ENCODE results near the gene CCDC6.
"Not testable (repeated sequence)": the region's sequence is repeated elsewhere in the genome, so short reads cannot be mapped to it uniquely, and the experiment has no call there.

CCDC6 gene

DNA sequence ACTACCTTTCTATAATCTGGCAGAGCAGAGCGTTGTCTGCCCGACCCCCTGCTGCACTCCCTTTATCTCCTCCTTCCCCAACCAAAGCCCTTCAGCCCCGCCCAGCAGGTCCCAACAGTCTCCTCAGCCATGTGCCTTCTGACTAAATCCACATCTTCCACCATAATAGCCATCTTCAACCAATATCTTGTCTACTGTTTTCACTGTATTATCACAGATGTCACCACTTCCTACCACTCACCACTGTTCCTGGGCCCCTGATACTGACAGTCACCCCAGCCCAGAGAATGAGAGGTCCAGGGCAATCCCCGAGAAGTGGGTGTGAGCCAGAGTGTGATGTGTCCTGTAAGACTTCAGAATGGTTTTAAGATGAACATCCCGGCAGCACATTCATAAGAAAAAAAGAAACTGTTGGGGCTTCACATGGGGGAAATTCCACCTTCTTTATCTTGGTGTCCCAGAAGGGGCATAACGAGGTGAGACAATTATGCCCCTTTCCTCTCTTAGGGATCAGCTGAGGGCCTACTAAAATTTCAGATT is 25.3 kb downstream of the CCDC6 start:
- DNase-seq (ENCODE audit: low spot score) = no peak

DNA sequence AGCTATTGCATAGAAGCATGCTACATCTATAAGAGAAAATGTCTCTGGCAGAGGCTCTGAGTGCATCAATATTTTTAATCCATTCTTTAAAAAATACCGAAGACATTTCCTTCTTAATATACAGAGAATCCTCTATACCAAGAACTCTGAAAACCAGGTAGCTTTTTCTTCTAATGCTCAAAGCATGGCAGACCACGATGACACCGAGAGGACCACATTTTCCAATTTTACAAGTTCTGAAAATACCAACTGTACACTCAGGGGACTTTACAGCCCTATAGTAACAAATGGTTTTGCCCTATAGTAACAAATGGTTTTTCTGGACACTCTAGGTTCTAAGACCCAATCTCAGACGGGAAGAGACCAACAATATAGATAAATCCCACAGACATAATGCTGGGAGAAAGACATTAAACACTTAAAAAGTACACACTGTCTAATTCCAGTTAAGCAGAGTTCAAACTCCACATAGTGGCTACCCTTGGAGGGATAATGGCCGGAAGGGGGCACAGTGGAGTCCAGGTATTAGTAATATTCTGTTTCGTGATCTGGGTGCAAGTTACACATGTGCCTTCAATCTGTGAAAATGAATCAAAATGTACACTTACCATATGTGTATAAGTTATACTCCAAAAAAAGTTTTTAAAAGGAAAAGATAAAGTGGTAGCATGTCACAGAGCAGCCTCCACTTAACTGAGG is 26.2 kb downstream of the CCDC6 start:
- no peak for DNase-seq (ENCODE audit: low spot score)

DNA sequence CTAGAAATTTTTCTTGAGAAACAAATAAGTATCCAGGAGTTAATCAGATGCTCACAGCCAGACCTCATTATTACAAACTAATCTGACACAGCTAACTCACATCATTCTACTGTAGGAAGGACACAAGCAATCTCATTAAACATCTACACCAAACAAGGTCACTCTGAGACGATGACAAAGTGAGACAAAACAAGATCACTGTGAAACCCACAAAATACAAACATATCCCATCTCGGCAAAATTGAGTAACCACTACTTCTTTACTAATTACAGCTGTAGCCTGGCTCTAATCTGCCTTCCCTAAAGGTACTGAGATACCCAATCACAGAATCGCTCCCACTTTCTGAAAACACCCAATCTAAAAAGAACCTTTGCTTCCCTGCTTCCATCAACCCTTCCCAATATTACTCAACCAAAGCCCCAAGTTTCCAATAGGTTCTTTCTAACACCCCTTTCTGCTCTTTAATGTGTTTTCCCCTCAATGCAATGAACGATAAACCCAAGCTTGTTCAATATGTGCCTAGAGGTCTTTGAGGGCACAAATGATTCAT is 26.9 kb downstream of the CCDC6 start:
- no peak for DNase-seq (ENCODE audit: low spot score)

DNA sequence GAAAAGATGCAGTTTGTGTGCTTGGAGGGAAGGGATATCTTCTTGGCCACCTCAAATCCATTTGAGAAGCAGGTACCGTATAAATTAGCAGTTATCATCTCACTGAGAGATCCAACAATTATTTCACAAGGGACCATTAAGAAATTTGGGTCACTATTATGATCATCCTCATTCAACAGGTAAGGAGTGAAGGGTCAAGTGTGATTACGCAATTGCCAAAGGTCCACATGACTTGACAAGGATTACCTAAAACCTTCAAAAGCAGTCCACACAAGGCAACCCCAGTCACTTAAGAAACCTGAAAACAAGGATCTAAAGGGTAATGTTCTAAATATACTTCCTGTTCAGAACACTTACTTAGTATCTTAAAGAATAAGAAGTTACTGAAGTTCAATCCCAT is 27.4 kb downstream of the CCDC6 start:
- DNase-seq (ENCODE audit: low spot score) = no peak

DNA sequence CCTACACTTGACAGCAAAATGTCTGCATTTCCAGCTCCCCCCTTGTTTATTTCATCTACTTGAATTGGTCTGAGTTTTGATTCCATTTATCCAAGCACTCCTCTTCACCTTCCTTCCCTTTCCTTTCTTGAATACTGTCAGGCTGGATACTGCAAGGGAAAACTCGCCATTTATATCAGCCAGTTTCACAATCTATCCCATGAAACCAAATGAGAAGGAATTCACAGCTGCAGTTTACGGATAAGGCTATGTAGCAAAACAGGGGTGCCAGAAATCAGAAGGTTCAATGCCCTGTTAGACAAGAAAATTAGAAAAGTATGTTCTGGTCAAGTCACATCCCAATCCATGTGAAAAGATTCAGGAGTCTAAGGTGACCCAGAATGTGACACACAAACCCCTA is 28.1 kb downstream of the CCDC6 start:
- DNase-seq (ENCODE audit: low spot score) = no peak

DNA sequence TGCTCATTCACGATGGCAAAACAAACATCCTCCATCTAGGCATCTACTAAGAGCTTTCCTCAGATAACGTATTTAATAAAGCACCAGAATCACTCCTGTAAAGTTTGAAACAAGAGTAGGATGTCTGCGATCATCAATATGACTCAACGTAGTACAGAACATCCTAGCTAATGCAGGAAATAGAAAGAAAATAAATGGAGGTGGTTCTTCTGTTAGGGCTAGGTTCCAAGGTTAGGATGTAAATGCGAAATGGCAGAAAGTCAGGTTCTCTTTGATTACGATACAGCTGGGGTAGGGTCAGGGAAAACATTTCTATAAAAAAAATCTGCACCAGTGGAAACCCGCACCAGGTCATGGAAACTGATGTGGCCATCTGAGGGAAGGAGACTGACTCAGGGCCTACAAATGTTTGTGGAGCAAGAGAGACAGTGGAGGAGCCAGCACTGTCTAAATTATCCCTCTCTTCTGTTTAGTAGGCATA is 29.1 kb downstream of the CCDC6 start:
- no peak for DNase-seq (ENCODE audit: low spot score)

DNA sequence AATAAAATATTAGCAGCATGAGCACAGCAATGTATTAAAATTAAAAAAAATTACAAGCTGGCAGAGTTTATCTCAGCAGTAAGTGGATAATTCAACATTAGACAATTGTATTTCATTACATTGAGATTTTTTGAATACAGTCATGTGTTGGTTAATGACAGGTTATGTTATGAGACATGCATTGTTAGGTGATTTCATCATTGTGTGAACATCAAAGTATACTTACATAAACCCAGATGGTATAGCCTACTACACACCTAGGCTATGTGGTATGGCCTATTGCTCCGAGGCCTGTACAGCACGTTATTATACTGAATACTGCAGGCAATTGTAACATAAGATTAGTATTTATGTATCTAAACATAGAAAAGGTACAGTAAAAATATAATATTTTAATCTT is 29.7 kb downstream of the CCDC6 start:
- no peak for DNase-seq (ENCODE audit: low spot score)

DNA sequence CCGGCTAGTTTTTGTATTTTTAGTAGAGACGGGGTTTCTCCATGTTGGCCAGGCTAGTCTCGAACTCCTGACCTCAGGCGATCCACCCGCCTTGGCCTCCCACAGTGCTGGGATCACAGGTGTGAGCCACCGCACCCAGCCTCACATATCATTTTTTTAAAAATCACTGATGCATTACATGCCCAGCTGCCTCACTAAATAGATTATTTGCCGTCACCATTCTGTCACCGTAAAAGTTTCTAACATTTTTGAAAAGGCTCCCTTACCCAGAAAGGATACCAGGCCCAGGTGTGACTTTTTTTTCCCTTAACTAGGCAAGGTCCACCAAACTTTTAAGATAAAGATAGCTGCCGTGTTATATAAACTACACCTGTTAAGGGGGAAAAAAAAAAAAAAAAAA is 30.1 kb downstream of the CCDC6 start:
- DNase-seq (ENCODE audit: low spot score) = not testable (repeated sequence)

DNA sequence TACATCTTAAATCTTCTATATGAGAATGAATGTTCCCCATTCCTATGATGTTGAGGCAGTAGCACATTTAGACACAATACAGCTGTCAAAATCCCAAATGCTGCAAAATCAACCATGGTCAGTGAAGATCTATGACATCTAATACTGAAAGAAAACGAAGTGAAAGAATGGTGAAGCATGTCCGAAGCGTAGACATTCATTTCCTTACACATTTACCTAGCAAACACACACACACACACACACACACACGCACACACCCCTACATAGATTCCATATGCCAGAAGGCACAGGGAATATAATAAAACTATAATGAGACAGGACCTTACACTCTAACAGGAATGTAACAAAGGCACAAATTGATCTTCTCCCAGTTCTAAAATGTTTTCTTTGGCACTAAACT is 32.5 kb downstream of the CCDC6 start:
- DNase-seq (ENCODE audit: low spot score) = no peak

DNA sequence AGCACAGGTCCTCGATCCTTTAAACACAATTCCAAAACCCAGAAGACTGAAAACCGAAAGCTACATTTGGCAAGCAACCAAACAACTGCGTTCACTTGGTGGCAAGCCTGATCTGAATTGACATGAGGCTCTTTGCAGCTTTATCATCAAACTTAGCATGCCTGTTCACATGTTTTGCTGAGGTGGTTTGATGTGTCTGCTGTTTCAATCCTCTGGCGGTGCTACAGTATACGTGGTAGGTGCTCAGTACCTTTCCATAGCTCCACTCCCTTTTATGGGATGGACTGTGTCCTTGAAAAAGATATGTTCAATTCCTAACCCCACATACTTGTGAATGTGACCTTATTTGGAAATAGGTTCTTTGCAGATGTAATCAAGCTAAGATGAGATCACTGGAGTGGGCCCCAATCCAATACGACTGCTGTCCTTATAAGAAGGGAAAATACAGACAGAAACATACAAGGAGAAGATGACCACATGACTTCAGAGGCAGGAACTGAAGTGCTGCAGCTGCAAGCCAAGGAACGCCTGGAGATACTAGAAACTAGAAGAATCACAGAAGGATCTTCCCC is 33.4 kb downstream of the CCDC6 start:
- no peak for DNase-seq (ENCODE audit: low spot score)

DNA sequence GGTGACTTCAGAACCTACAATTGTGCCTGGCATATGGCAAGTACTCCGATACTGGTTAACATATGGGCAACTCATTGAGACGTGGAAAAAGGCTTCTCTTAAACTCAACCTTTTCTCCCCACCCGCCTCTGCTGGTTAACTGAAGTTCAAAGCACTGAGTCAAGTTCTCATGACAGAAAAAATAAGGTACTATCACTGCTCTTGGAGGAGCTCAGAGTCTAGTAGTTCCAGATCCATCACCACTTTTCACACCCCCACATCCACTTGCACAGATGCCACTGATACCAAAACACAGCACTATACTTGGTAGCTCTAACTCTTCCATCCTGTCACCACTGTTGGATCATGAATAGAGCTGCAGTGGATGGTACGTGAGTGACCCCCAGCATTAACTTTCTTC is 36.2 kb downstream of the CCDC6 start:
- no peak for DNase-seq (ENCODE audit: low spot score)

DNA sequence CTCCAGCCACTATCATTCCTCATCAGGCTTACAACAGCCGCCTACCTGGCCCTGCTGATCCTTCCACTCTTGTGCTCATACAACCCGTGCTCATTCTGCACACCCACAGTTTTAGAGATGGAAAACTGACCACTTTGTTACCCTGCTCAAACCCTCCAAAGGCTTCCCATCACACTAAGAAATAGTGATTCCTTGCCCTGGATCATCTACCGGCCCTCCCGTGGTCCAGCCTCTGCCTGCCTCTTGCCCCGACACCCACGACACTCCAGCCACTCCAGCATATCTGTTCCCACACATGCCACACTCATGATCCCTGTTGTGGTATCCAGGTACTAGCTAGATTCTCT is 36.8 kb downstream of the CCDC6 start:
- DNase-seq (ENCODE audit: low spot score) = no peak

DNA sequence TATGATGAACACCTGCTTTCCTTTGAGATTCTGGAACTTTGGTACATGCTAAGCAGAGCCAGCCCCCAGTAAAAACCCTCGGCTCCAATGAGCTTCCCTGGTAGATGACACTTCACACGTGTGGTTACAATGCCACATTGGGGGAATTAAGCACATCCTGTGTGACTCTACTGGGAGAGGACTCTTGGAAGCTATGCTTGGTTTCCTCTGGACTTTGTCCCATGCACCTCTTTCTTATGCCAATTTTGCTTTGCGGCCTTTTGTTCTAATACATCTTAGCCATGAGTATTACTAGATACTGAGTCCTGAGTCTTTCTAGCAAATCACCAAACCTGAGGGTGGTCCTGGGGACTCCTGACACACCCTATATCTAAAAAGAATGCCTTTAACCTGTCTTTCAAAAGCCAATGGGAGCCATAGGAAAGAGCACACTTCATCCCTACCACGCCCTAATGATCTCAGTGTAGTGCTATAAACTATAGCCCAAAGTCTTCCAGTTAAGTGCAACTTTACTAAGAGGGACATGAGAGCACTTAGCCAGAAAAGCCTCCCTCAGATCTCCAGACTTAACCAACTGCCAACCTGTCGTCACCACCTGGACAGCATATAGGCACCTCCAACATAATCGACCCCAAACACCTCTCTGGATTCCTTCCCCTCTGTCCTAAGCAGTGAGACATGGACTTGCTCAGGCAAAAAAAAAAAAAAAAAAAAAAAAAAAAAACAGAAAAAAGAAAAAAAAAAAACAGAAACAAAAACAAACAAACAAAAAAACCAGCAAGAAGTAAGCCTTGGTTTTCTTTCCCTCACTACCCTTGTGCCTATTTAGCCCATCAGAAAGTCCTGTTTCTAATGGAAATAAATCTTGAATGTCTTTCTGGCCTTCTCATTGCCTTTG is 37.4 kb downstream of the CCDC6 start:
- DNase-seq (ENCODE audit: low spot score) = no peak

DNA sequence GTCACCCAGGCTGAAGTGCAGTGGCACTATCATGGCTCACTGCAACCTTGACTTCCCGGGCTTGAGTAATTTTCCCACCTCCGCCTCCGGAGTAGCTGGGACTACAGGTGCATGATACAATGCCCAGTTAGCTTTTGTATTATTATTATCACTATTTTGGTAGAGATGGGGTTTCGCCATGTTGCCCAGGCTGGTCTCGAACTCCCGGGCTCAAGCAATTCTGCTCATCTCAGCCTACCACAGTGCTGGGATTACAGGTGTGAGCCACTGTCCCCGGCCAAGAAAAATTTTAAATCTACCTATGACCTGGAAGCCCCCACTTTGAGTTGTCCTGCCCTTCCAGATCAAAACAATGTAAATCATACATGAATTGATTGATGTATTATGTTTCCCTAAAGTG is 38.8 kb downstream of the CCDC6 start:
- no peak for DNase-seq (ENCODE audit: low spot score)

DNA sequence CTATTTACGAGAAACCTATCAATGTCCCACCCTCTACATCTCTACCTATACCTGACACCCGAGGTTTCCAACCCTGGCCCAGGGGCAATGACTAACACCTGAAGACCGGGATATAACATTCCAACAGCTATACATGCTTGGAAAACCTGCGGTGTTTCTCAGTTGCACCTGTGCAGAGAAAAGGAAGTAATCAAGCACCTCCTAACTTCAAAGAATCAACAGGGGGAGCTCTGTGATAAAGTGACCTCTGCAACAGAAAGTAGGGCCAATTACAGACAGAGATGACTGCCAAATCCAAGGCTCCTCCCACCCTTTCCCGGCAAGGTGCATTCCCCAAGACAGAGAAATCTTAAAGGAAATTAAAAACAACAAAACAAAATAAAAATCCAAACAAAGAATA is 41.3 kb downstream of the CCDC6 start:
- DNase-seq (ENCODE audit: low spot score) = peak; percentile 71

DNA sequence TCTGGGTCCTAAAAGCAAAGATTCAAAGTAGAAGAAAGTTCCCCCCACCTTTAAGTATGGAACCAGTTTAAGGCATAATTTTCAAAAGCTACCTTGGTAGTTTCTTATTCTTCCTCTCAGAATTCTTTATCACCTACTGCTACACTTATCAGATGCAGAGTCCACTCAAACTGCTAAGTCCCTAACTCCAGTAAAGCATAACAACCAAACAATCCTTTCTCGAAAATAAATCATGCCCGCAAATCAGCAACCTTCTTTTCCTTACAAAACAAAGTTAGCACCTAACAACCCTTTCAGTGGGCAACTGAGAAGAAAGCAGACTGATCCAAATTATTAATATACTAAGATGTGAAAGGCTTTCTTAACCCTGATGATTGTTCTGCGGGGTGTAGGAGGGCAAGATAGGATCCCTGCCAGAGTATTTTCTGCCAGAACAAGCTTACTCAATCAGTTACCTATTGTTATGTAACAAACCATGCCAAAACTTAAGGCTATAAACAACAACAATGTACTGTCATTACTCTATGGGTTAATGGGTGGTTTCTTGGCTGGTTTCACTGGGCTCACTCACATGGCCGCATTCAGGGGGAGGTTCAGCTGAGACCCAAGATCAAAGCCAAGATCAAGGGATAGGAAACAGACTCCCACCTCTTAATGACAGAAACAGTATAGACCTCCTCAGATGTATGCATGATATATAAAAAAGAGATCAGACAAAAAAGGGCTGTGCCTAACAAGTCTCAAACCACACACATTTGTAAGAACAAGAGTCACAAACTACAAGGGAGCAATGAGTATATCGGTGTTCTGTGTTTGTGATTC is 42.0 kb downstream of the CCDC6 start:
- DNase-seq (ENCODE audit: low spot score) = no peak

DNA sequence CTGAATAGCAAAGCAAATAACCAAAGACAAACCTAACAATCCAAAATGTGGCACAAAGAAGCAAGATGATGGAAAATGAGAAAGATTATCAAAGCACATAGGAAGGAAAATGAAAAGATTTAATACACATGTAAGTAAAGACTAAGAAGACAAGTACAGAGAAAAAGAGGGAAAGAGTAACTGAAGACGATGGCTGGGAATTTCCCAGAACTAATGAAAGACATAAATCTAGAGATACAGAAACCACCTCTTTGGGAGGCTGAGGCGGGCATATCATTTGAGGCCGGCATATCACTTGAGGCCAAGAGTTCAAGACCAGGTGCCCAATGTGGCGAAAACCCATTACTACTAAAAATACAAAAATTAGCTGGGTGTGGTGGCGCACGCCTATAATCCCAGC is 46.8 kb downstream of the CCDC6 start:
- no peak for DNase-seq (ENCODE audit: low spot score)

DNA sequence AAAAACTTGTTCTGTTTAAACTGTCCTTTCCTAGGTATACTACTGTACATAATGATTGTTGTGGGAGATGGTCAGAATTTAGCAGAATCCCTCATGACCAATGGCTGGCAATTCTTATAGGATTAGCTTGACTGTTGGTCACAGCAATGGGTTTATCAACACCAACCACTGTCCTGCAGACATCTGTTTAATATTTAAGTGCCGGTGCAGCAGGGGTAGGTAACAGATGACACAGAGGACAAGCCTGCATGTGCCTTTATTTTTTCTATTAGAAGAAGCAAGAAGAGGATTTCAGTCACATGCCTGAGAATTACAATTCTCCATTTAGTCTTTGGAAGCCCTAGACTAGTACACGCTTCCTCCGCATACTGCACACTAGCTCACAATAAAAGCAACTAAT is 48.4 kb downstream of the CCDC6 start:
- DNase-seq (ENCODE audit: low spot score) = no peak

DNA sequence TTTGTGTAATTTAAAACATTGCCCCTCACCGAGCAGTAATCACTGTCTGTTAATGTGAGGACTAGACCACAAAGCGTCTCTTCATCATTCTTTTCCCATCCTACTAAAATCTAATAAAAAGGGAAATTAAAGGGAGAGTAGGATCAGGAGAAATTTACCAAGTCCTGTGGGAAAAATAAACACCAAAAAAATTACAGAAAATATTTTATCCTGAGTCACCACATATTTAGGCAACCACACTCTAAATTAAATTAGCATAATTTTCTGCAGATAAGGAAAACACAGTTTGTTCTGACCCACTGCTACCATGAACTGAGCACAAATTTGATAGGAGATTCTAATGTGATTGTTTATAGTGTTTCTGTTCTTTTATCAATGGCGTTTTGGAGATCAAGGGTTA is 49.3 kb downstream of the CCDC6 start:
- no peak for DNase-seq (ENCODE audit: low spot score)

DNA sequence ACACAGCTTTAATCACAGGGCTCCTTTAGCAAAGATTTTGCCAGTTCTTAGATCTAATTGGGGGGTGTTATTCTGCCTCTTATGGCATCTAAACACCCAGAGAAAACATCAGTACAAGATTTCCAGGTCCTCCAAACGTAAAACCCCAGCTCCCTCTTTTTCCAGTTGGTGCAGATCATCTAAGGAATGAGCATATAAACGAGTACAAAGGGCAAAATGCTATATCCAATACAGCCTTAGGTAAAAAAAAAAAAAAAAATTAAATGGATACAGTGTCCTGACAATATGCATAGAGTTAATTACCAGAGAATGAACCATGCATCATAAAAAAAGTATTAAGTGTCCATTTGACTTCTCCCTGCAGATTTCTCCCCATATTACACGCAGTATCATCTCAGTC is 50.3 kb downstream of the CCDC6 start:
- DNase-seq (ENCODE audit: low spot score) = no peak

DNA sequence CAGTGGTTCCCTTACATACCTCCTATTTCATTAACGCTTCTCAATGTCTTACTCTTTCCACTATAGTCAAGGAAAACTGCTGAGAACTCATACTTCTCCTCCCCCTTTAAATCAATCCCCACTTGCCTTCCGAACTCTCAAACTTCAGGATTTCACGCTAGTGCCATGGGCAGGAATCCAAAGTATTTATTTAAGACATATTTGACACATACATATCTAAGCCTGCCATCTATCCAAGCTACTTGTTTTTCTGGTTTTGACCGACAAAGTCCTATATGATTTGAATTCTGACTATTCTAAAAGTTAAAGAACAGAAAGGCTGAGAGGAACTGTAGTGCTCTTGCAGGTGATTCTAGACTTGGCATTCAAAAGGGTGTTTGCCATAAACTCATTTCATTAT is 51.8 kb downstream of the CCDC6 start:
- no peak for DNase-seq (ENCODE audit: low spot score)

DNA sequence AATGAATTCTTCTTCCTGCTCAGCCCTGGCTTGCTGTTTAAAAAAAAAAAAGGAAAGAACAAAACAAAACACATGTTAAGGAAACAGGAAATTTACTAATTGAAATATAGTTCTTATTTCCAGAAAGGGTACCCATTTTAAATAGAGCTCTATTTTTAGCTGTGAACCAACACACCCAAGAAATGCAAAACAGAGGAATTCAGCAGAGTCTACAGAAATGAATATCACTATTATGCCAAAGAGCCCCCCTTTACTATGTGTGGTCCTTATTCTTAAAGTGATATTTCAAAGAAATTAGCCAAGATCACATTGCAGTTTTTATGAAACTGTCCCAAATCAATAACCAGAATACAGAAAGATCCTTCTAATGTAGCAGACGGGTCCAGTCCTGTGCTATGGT is 53.7 kb downstream of the CCDC6 start:
- no peak for DNase-seq (ENCODE audit: low spot score)
